Measurements from ENCODE around the gene GSTM1.

- TF ChIP-seq CTCF (IDR thresholded peaks at IDR 0.05) (no peak), POLR2A (IDR thresholded peaks at IDR 0.05) (no peak)
These were observed 34.3 kb upstream of the GSTM1 start for GRCh38 chr1:109653306-109653705.
